NB4 (cell line): ENCODE measurements around the gene CPXM2.

Experiments used
- CTCF ChIP-seq: IDR thresholded peaks from one replicate; pipeline ENCODE4 v1.5.1; 2012; ENCODE audit warnings: low read depth, low read length
- POLR2A ChIP-seq: IDR thresholded peaks from 2 replicates; pipeline ENCODE4 v1.6.1; 2011; ENCODE audit warnings: mild to moderate bottlenecking; ENCODE audit not compliant: insufficient read length; ENCODE audit errors: extremely low read depth

- TF ChIP-seq CTCF (no peak), POLR2A (no peak)
Observed at GRCh38 chr10:123759041-123759440, 132.6 kb downstream of the CPXM2 start.
